ENCODE results near the gene IL4I1.

IL4I1 gene

GRCh38 chr19:49883094-49883493 lies 13.6 kb downstream of the IL4I1 start:
- no peak overlapping the region for H3K4me2 ChIP-seq (ENCODE audit: low read length)
- 0 out of 2 replicates have a peak, but pooled peaks cover 2% of the 10 kb centered on the region for H3K79me2 ChIP-seq (ENCODE audit: control insufficient read depth, low read length)
- H3K27ac ChIP-seq (ENCODE audit: low read depth, low read length) = no peak overlapping the region
- H3K4me3 ChIP-seq (ENCODE audit: low read length) = no peak overlapping the region
- peaks cover 11% of the 10 kb centered on the region for H3K27me3 ChIP-seq (ENCODE audit: control insufficient read depth, low read length)
- H3K9me3 ChIP-seq (ENCODE audit: control insufficient read depth, insufficient read depth, low read length) = peaks cover 3% of the 10 kb centered on the region; the same call in 1 of the 2 replicates
- H3K4me1 ChIP-seq (ENCODE audit: control insufficient read depth, low read length) = peaks cover 21% of the 10 kb centered on the region
- H4K20me1 ChIP-seq (ENCODE audit: control insufficient read depth, insufficient read depth, low read depth, low read length) = no peaks in the 10 kb centered on the region
- H3F3A ChIP-seq (ENCODE audit: control insufficient read depth, insufficient read depth) = peaks cover 5% of the 10 kb centered on the region; the same call in 1 of the 2 replicates
- H3K9me2 ChIP-seq (replicated peaks; ENCODE audit: control insufficient read depth, low read length) = no peaks in the 10 kb centered on the region
- peaks cover 20% of the 10 kb centered on the region for H3K36me3 ChIP-seq (ENCODE audit: control insufficient read depth, low read length)
- TF ChIP-seq EZH2phosphoT487 (IDR thresholded peaks at IDR 0.05; ENCODE audit: borderline replicate concordance, low read length) = no peak
- TF ChIP-seq, protein P1, sequence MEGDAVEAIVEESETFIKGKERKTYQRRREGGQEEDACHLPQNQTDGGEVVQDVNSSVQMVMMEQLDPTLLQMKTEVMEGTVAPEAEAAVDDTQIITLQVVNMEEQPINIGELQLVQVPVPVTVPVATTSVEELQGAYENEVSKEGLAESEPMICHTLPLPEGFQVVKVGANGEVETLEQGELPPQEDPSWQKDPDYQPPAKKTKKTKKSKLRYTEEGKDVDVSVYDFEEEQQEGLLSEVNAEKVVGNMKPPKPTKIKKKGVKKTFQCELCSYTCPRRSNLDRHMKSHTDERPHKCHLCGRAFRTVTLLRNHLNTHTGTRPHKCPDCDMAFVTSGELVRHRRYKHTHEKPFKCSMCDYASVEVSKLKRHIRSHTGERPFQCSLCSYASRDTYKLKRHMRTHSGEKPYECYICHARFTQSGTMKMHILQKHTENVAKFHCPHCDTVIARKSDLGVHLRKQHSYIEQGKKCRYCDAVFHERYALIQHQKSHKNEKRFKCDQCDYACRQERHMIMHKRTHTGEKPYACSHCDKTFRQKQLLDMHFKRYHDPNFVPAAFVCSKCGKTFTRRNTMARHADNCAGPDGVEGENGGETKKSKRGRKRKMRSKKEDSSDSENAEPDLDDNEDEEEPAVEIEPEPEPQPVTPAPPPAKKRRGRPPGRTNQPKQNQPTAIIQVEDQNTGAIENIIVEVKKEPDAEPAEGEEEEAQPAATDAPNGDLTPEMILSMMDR (IDR thresholded peaks at IDR 0.05; ENCODE audit: low read depth, low read length, poor library complexity, severe bottlenecking) = no peak

- H3K36me3 ChIP-seq (ENCODE audit: control insufficient read depth, low read length) = peaks cover 20% of the 10 kb centered on the region
- H3K9me3 ChIP-seq (ENCODE audit: control insufficient read depth, insufficient read depth, low read length) = peaks cover 3% of the 10 kb centered on the region; the same call in 1 of the 2 replicates
- H4K20me1 ChIP-seq (ENCODE audit: control insufficient read depth, insufficient read depth, low read depth, low read length) = no peaks in the 10 kb centered on the region
- no peak overlapping the region for H3K27ac ChIP-seq (ENCODE audit: low read depth, low read length)
- peaks cover 6% of the 10 kb centered on the region for H3K27me3 ChIP-seq (ENCODE audit: control insufficient read depth, low read length)
- TF ChIP-seq, protein P1 (IDR thresholded peaks at IDR 0.05; ENCODE audit: low read depth, low read length, poor library complexity, severe bottlenecking) = no peak
- no peak for TF ChIP-seq EZH2phosphoT487 (IDR thresholded peaks at IDR 0.05; ENCODE audit: borderline replicate concordance, low read length)
- H3K4me1 ChIP-seq (ENCODE audit: control insufficient read depth, low read length) = peaks cover 17% of the 10 kb centered on the region
- 0 out of 2 replicates have a peak, but pooled peaks cover 2% of the 10 kb centered on the region for H3K79me2 ChIP-seq (ENCODE audit: control insufficient read depth, low read length)
- H3F3A ChIP-seq (ENCODE audit: control insufficient read depth, insufficient read depth) = peaks cover 5% of the 10 kb centered on the region; the same call in 1 of the 2 replicates
- no peaks in the 10 kb centered on the region for H3K9me2 ChIP-seq (replicated peaks; ENCODE audit: control insufficient read depth, low read length)
- no peak overlapping the region for H3K4me2 ChIP-seq (ENCODE audit: low read length)
- no peak overlapping the region for H3K4me3 ChIP-seq (ENCODE audit: low read length)
These were observed 14.0 kb downstream of the IL4I1 start for GRCh38 chr19:49882643-49883042.

DNA sequence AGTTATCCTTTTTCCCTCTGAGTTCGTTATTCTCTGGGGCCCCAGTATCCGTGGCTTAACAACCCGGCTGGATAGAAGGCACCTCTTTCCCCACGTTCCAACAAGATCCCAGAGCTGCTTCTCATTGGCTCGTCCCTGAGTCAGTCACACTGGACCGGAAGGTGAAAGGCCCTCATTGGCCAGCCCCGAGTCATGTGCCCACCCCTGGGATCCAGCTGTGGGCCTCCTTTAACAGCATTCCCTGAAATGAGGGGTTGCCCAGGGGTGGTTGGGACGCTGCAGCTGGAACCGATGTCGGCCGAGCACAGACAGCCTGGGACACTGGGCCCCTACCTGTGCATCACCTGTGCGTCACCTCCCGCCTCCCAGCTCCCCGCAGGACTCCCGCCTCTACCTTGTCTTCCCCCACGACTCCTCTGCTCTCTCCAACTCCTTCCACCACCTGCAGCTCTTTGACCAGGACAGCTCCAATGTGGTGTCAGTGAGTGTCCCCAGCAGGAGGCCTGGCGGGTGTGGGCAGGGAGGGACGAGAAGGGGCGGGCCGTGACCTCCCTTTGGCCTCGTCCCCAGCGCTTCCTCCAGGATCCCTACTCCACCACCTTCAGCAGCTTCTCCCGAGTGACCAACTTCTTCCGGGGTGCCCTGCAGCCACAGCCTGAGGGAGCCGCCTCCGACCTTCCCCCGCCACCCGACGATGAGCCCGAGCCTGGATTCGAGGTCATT lies 14.9 kb downstream of the IL4I1 start:
- H3K9me2 ChIP-seq (replicated peaks; ENCODE audit: control insufficient read depth, low read length) = no peaks in the 10 kb centered on the region
- H3K4me1 ChIP-seq (ENCODE audit: control insufficient read depth, low read length) = peaks cover 13% of the 10 kb centered on the region
- H3K27me3 ChIP-seq (ENCODE audit: control insufficient read depth, low read length) = no peaks in the 10 kb centered on the region
- H4K20me1 ChIP-seq (ENCODE audit: control insufficient read depth, insufficient read depth, low read depth, low read length) = no peaks in the 10 kb centered on the region
- H3K4me3 ChIP-seq (ENCODE audit: low read length) = no peak overlapping the region
- no peak overlapping the region for H3K4me2 ChIP-seq (ENCODE audit: low read length)
- no peak overlapping the region for H3K27ac ChIP-seq (ENCODE audit: low read depth, low read length)
- 0 out of 2 replicates have a peak, but pooled peaks cover 2% of the 10 kb centered on the region for H3K79me2 ChIP-seq (ENCODE audit: control insufficient read depth, low read length)
- H3F3A ChIP-seq (ENCODE audit: control insufficient read depth, insufficient read depth) = peaks cover 5% of the 10 kb centered on the region; the same call in 1 of the 2 replicates
- peaks cover 20% of the 10 kb centered on the region for H3K36me3 ChIP-seq (ENCODE audit: control insufficient read depth, low read length)
- peaks cover 3% of the 10 kb centered on the region; the same call in 1 of the 2 replicates for H3K9me3 ChIP-seq (ENCODE audit: control insufficient read depth, insufficient read depth, low read length)
- TF ChIP-seq EZH2phosphoT487 (IDR thresholded peaks at IDR 0.05; ENCODE audit: borderline replicate concordance, low read length) = no peak
- TF ChIP-seq, protein P1 (IDR thresholded peaks at IDR 0.05; ENCODE audit: low read depth, low read length, poor library complexity, severe bottlenecking) = no peak
